A549 (cell line): Measurements from ENCODE around the gene TFB2M. TPM values are rescaled to one million over a fixed set of nuclear protein-coding genes. Genes with fewer than 3 reads are reported as not detected.

ENCODE experiments used
- CEBPB ChIP-seq, 2 experiments: fragments of >200 bp in 1 of 2; sonication (Bioruptor Twin) in 1 of 2; formaldehyde crosslinking in 1 of 2; IDR thresholded peaks; 2 replicates each; pipeline ENCODE4 v1.6.1; 2012 to 2016
- CHD2 ChIP-seq: fragments of 150-350 bp; IDR thresholded peaks from 2 replicates; pipeline ENCODE4 v1.6.1; 2014; ENCODE audit warnings: low read length; ENCODE audit not compliant: partially characterized antibody
- EHF ChIP-seq: fragments of 250-450 bp; sonication (Bioruptor Pico); IDR thresholded peaks from 2 replicates; pipeline ENCODE4 v1.5.0; 2020; ENCODE audit warnings: mild to moderate bottlenecking
- FOSL2 ChIP-seq, 2 experiments: fragments of 450-650 bp in 1 of 2; fragments of >200 bp in 1 of 2; sonication (Bioruptor Twin) in 1 of 2; formaldehyde crosslinking; IDR thresholded peaks; 2 replicates each; pipeline versions ENCODE4 v1.5.0 to v1.6.1; 2016 to 2020; ENCODE audit warnings: mild to moderate bottlenecking in 1 of 2, moderate library complexity in 1 of 2
- HDAC2 ChIP-seq: fragments of 200-600 bp; sonication (generic); IDR thresholded peaks from 2 replicates; pipeline ENCODE4 v1.6.1; 2016
- HOXB13 ChIP-seq: fragments of 250-450 bp; sonication (Bioruptor Pico); IDR thresholded peaks from 2 replicates; pipeline ENCODE4 v1.5.0; 2020; ENCODE audit warnings: low read depth, mild to moderate bottlenecking, moderate library complexity
- KDM5A ChIP-seq: fragments of 200-600 bp; sonication (generic); IDR thresholded peaks from 2 replicates; pipeline ENCODE4 v1.6.1; 2016; ENCODE audit warnings: antibody characterized with exemption, mild to moderate bottlenecking
- MAZ ChIP-seq: fragments of 150-350 bp; IDR thresholded peaks from 2 replicates; pipeline ENCODE4 v1.6.1; 2014; ENCODE audit warnings: antibody characterized with exemption, low read depth, low read length, borderline replicate concordance
- NFE2L2 ChIP-seq: fragments of 150-350 bp; conservative IDR thresholded peaks from 2 replicates; pipeline ENCODE4 v1.6.1; 2014; ENCODE audit warnings: low read length
- NPAS2 ChIP-seq: fragments of 250-450 bp; sonication (Bioruptor Pico); IDR thresholded peaks from 2 replicates; pipeline ENCODE4 v1.8.0; 2022; ENCODE audit warnings: mild to moderate bottlenecking, moderate library complexity, borderline replicate concordance
- NR3C1 ChIP-seq: fragments of >200 bp; sonication (Bioruptor Twin); formaldehyde crosslinking; IDR thresholded peaks from 3 replicates; pipeline ENCODE4 v1.6.1; 2017
- POLR2A ChIP-seq: IDR thresholded peaks from 2 replicates; pipeline ENCODE4 v1.6.1; 2012; ENCODE audit warnings: mild to moderate bottlenecking, low read length
- RAD21 ChIP-seq, 2 experiments: fragments of >200 bp in 1 of 2; sonication (Bioruptor Twin) in 1 of 2; formaldehyde crosslinking in 1 of 2; IDR thresholded peaks in 1 of 2; conservative IDR thresholded peaks in 1 of 2; 2 replicates in 1 of 2; 3 replicates in 1 of 2; pipeline ENCODE4 v1.6.1; 2012 to 2018; ENCODE audit warnings: inconsistent platforms in 1 of 2
- RNF2 ChIP-seq: fragments of 200-600 bp; sonication (generic); IDR thresholded peaks from 2 replicates; pipeline ENCODE4 v1.6.1; 2016; ENCODE audit warnings: low read depth, mild to moderate bottlenecking, antibody characterized with exemption, moderate library complexity, borderline replicate concordance
- SMC3 ChIP-seq: fragments of >200 bp; sonication (Bioruptor Twin); formaldehyde crosslinking; IDR thresholded peaks from 3 replicates; pipeline ENCODE4 v1.6.1; 2018; ENCODE audit warnings: inconsistent platforms
- TP53 ChIP-seq: fragments of 250-450 bp; sonication (Bioruptor Pico); IDR thresholded peaks from 2 replicates; pipeline ENCODE4 v1.5.0; 2021; ENCODE audit warnings: mild to moderate bottlenecking, moderate library complexity
- polyA plus RNA-seq, 4 experiments: library from polyadenylated mRNA; depleted of rRNA in 3 of 4; stranded (reverse); fragments of >200 nt; fragmentation: RNase III in 1 of 4; extraction: RNeasy Plus Mini Kit Qiagen cat#74134 plus additional on column Dnase treatment in 1 of 4; gene quantifications; 2 replicates in 3 of 4; 3 replicates in 1 of 4; pipeline ENCODE4 v1.2.3, GENCODE V29; 2011 to 2017
- TF ChIP-seq, protein P1 (sequence below): fragments of 250-450 bp; sonication (Bioruptor Pico); IDR thresholded peaks from 2 replicates; pipeline ENCODE4 v1.5.0; 2020; ENCODE audit warnings: low read depth, mild to moderate bottlenecking, moderate library complexity
- TF ChIP-seq, protein P2 (sequence below): IDR thresholded peaks from 2 replicates; pipeline ENCODE4 v1.6.1; 2012
- TF ChIP-seq, protein P3 (sequence below): fragments of 450-650 bp; IDR thresholded peaks from 2 replicates; pipeline ENCODE4 v1.6.1; 2014; ENCODE audit warnings: antibody characterized with exemption
- TF ChIP-seq, protein P4 (sequence below): fragments of 250-450 bp; sonication (Bioruptor Pico); IDR thresholded peaks from 2 replicates; pipeline ENCODE4 v1.5.0; 2021; ENCODE audit warnings: mild to moderate bottlenecking, moderate library complexity, borderline replicate concordance
- TF ChIP-seq, protein P5 (sequence below): fragments of 200-600 bp; sonication (generic); IDR thresholded peaks from 2 replicates; pipeline ENCODE4 v1.6.1; 2016; ENCODE audit warnings: antibody characterized with exemption, mild to moderate bottlenecking, moderate library complexity

The TFB2M gene
- polyA plus RNA-seq, 2 of the 4 experiments (the other 2 are of a cell fraction): 27.7 to 59.9 TPM

DNA sequence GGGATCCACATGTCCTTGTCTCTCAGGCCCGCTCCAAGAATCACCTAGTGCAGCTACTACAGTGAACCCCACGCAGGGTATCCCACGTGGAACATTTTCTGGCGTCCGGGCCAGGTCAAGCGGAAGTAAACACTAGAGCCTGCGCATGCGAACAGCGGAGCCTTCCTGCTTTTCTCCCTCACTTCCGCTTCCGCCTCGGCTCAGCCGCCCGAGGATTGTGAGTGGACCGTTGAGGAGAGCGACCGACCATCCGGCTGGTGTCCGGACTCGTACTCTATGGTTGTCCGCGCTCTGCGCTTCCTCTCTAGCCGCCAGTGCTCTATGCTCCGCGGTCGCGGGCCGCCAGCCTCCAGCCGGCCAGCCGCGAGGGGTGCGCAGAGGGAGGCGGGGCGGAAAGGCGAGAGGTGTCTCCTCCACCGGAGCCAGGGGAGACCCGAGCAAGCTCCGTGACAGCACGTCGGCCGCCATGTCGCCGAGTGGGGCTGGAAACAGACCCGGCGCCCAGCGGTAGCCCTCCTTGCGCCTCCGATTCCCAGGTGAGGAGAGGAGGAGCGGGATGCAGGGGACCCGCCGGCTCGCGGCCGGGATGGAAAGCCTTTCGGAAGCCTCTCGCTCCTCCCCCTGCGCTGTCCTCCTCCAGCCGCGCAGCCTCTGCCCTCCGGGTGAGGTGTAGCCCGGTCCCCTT is at the start of gene TFB2M, which contains the start of gene CNST (continued):
- TF ChIP-seq TP53 (CRISPR knock-in tag) (no peak), CEBPB (IDR thresholded peaks at IDR 0.05) (no peak), NFE2L2 (no peak), NPAS2 (CRISPR knock-in tag) (no peak), MAZ (no peak), HDAC2 (no peak), EHF (CRISPR knock-in tag) (no peak), KDM5A (no peak), HOXB13 (no peak), SMC3 (no peak), RAD21 (conservative IDR thresholded peaks at IDR 0.05 in 1 of 2, IDR thresholded peaks at IDR 0.05 in 1 of 2) (no peak), NR3C1 (no peak), FOSL2 (IDR thresholded peaks at IDR 0.05) (no peak), FOSL2 (CRISPR knock-in tag; IDR thresholded peaks at IDR 0.05) (no peak), RNF2 (no peak), CHD2 (no peak), POLR2A (peak; percentile 75)
- TF ChIP-seq, protein P1, sequence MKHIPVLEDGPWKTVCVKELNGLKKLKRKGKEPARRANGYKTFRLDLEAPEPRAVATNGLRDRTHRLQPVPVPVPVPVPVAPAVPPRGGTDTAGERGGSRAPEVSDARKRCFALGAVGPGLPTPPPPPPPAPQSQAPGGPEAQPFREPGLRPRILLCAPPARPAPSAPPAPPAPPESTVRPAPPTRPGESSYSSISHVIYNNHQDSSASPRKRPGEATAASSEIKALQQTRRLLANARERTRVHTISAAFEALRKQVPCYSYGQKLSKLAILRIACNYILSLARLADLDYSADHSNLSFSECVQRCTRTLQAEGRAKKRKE (CRISPR knock-in tag): no peak
- TF ChIP-seq, protein P2, sequence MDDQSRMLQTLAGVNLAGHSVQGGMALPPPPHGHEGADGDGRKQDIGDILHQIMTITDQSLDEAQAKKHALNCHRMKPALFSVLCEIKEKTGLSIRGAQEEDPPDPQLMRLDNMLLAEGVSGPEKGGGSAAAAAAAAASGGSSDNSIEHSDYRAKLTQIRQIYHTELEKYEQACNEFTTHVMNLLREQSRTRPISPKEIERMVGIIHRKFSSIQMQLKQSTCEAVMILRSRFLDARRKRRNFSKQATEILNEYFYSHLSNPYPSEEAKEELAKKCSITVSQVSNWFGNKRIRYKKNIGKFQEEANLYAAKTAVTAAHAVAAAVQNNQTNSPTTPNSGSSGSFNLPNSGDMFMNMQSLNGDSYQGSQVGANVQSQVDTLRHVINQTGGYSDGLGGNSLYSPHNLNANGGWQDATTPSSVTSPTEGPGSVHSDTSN: peak; percentile 50; the same call in 1 of the 2 replicates
- TF ChIP-seq, protein P3, sequence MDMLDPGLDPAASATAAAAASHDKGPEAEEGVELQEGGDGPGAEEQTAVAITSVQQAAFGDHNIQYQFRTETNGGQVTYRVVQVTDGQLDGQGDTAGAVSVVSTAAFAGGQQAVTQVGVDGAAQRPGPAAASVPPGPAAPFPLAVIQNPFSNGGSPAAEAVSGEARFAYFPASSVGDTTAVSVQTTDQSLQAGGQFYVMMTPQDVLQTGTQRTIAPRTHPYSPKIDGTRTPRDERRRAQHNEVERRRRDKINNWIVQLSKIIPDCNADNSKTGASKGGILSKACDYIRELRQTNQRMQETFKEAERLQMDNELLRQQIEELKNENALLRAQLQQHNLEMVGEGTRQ: no peak
- TF ChIP-seq, protein P4, sequence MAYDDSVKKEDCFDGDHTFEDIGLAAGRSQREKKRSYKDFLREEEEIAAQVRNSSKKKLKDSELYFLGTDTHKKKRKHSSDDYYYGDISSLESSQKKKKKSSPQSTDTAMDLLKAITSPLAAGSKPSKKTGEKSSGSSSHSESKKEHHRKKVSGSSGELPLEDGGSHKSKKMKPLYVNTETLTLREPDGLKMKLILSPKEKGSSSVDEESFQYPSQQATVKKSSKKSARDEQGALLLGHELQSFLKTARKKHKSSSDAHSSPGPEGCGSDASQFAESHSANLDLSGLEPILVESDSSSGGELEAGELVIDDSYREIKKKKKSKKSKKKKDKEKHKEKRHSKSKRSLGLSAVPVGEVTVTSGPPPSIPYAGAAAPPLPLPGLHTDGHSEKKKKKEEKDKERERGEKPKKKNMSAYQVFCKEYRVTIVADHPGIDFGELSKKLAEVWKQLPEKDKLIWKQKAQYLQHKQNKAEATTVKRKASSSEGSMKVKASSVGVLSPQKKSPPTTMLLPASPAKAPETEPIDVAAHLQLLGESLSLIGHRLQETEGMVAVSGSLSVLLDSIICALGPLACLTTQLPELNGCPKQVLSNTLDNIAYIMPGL (CRISPR knock-in tag): no peak
- TF ChIP-seq, protein P5, sequence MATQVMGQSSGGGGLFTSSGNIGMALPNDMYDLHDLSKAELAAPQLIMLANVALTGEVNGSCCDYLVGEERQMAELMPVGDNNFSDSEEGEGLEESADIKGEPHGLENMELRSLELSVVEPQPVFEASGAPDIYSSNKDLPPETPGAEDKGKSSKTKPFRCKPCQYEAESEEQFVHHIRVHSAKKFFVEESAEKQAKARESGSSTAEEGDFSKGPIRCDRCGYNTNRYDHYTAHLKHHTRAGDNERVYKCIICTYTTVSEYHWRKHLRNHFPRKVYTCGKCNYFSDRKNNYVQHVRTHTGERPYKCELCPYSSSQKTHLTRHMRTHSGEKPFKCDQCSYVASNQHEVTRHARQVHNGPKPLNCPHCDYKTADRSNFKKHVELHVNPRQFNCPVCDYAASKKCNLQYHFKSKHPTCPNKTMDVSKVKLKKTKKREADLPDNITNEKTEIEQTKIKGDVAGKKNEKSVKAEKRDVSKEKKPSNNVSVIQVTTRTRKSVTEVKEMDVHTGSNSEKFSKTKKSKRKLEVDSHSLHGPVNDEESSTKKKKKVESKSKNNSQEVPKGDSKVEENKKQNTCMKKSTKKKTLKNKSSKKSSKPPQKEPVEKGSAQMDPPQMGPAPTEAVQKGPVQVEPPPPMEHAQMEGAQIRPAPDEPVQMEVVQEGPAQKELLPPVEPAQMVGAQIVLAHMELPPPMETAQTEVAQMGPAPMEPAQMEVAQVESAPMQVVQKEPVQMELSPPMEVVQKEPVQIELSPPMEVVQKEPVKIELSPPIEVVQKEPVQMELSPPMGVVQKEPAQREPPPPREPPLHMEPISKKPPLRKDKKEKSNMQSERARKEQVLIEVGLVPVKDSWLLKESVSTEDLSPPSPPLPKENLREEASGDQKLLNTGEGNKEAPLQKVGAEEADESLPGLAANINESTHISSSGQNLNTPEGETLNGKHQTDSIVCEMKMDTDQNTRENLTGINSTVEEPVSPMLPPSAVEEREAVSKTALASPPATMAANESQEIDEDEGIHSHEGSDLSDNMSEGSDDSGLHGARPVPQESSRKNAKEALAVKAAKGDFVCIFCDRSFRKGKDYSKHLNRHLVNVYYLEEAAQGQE: no peak
